OCI-LY1 (cell line): Measurements from ENCODE around the gene CARS2.
A peak's percentile ranks its signal among the peaks of the same experiment; 100 is the strongest.

Experiments
- H2AFZ ChIP-seq: fragments of 200-600 bp; sonication (generic), shearing (Covaris generic); 2 replicates; pipeline ENCODE4 v1.6.0; 2014; ENCODE audit warnings: antibody characterized with exemption, mild to moderate bottlenecking, low read length
- H3F3A ChIP-seq: fragments of 200-600 bp; sonication (generic), shearing (Covaris generic); 2 replicates; pipeline ENCODE4 v1.6.0; 2014; ENCODE audit warnings: mild to moderate bottlenecking, antibody characterized with exemption, low read length, moderate library complexity; ENCODE audit not compliant: insufficient read depth
- H3K27ac ChIP-seq: fragments of 200-600 bp; sonication (generic); 2 replicates; pipeline ENCODE4 v1.5.1; 2014; ENCODE audit warnings: low read length, mixed run types, mild to moderate bottlenecking, low read depth; ENCODE audit not compliant: poor library complexity, severe bottlenecking
- H3K27me3 ChIP-seq: fragments of 200-600 bp; sonication (generic); 2 replicates; pipeline ENCODE4 v1.6.0; 2014; ENCODE audit warnings: antibody characterized with exemption, mild to moderate bottlenecking, low read length, moderate library complexity; ENCODE audit not compliant: insufficient read depth
- H3K36me3 ChIP-seq: fragments of 200-600 bp; sonication (generic); 2 replicates; pipeline ENCODE4 v1.6.1; 2014; ENCODE audit warnings: mild to moderate bottlenecking, antibody characterized with exemption, low read length, moderate library complexity, mixed read lengths; ENCODE audit not compliant: insufficient read depth
- H3K4me1 ChIP-seq: fragments of 200-600 bp; sonication (generic); 2 replicates; pipeline ENCODE4 v1.5.1; 2014; ENCODE audit warnings: mild to moderate bottlenecking, low read length, moderate library complexity; ENCODE audit not compliant: insufficient read depth, severe bottlenecking
- H3K4me2 ChIP-seq: fragments of 200-600 bp; sonication (generic), shearing (Covaris generic); 2 replicates; pipeline ENCODE4 v1.6.1; 2014; ENCODE audit warnings: low read length
- H3K4me3 ChIP-seq: fragments of 200-600 bp; sonication (generic); 2 replicates; pipeline ENCODE4 v1.5.1; 2014; ENCODE audit warnings: low read length, low read depth, mild to moderate bottlenecking, mixed read lengths; ENCODE audit not compliant: poor library complexity, severe bottlenecking
- H3K79me2 ChIP-seq: fragments of 200-600 bp; shearing (Covaris generic); 2 replicates; pipeline ENCODE4 v1.6.1; 2016; ENCODE audit warnings: mixed run types, low read length, mixed read lengths; ENCODE audit not compliant: insufficient read depth
- H3K9ac ChIP-seq: fragments of 200-600 bp; sonication (generic), shearing (Covaris generic); 2 replicates; pipeline ENCODE4 v1.6.1; 2014; ENCODE audit warnings: mild to moderate bottlenecking, low read length, mixed read lengths
- H3K9me2 ChIP-seq: fragments of 200-600 bp; sonication (generic), shearing (Covaris generic); 2 replicates; pipeline ENCODE4 v1.6.1; 2014; ENCODE audit warnings: low read depth, mild to moderate bottlenecking, low read length, mixed read lengths
- H3K9me3 ChIP-seq: fragments of 200-600 bp; shearing (Covaris generic); 2 replicates; pipeline ENCODE4 v1.6.1; 2014; ENCODE audit warnings: low read length, mixed read lengths
- H4K20me1 ChIP-seq: fragments of 200-600 bp; sonication (generic), shearing (Covaris generic); 2 replicates; pipeline ENCODE4 v1.6.0; 2016; ENCODE audit warnings: mild to moderate bottlenecking, low read length; ENCODE audit not compliant: insufficient read depth
- CTCF ChIP-seq: fragments of 200-600 bp; sonication (generic), shearing (Covaris generic); IDR thresholded peaks from 2 replicates; pipeline ENCODE4 v1.5.1; 2017; ENCODE audit warnings: mild to moderate bottlenecking, antibody characterized with exemption, low read length, moderate library complexity, mixed read lengths
- EZH2 ChIP-seq: fragments of 200-600 bp; sonication (generic), shearing (Covaris generic); IDR thresholded peaks from 2 replicates; pipeline ENCODE4 v1.8.0; 2017; ENCODE audit warnings: borderline replicate concordance, mixed run types, mild to moderate bottlenecking, antibody characterized with exemption, low read length, moderate library complexity, mixed read lengths

The CARS2 gene

GRCh38 chr13:110638257-110638656, 67.7 kb downstream of the CARS2 start:
- H4K20me1 ChIP-seq = no peaks in the 10 kb centered on the region
- H3K36me3 ChIP-seq = peaks cover 85% of the 10 kb centered on the region
- H3K27ac ChIP-seq = peak overlapping the region; percentile 78
- H3K27me3 ChIP-seq = no peaks in the 10 kb centered on the region
- H3K9me3 ChIP-seq = no peaks in the 10 kb centered on the region
- H3K9me2 ChIP-seq = no peaks in the 10 kb centered on the region
- H3K79me2 ChIP-seq = no peaks in the 10 kb centered on the region
- no peak overlapping the region for H3K4me2 ChIP-seq
- H3K4me3 ChIP-seq = no peak overlapping the region
- no peak for TF ChIP-seq CTCF
- no peak overlapping the region for H2AFZ ChIP-seq
- H3K4me1 ChIP-seq = peaks cover 55% of the 10 kb centered on the region
- 0 out of 2 replicates have a peak, but pooled peaks cover 2% of the 10 kb centered on the region for H3F3A ChIP-seq
- no peak overlapping the region for H3K9ac ChIP-seq

GRCh38 chr13:110637747-110638146, 68.2 kb downstream of the CARS2 start:
- H3K9me3 ChIP-seq = no peaks in the 10 kb centered on the region
- peaks cover 50% of the 10 kb centered on the region for H3K4me1 ChIP-seq
- peak overlapping the region; percentile 78 for H3K27ac ChIP-seq
- no peak overlapping the region; the same call in 1 of the 2 replicates for H3K4me2 ChIP-seq
- no peaks in the 10 kb centered on the region for H3K9me2 ChIP-seq
- no peaks in the 10 kb centered on the region for H3K27me3 ChIP-seq
- H3K4me3 ChIP-seq = no peak overlapping the region
- no peaks in the 10 kb centered on the region for H3K79me2 ChIP-seq
- no peak overlapping the region for H2AFZ ChIP-seq
- peaks cover 83% of the 10 kb centered on the region for H3K36me3 ChIP-seq
- peak; percentile 18; the same call in 1 of the 2 replicates for TF ChIP-seq CTCF
- TF ChIP-seq EZH2 = no peak
- H4K20me1 ChIP-seq = no peaks in the 10 kb centered on the region
- 0 out of 2 replicates have a peak, but pooled peaks cover 2% of the 10 kb centered on the region for H3F3A ChIP-seq
- peak overlapping the region; percentile 9; the same call in 1 of the 2 replicates for H3K9ac ChIP-seq

GRCh38 chr13:110637275-110637674, 68.6 kb downstream of the CARS2 start:
- TF ChIP-seq EZH2 (no peak), CTCF (no peak)
- Histone ChIP-seq H3F3A (0 out of 2 replicates have a peak, but pooled peaks cover 2% of the 10 kb centered on the region), H3K9ac (peak overlapping the region; percentile 9; the same call in 1 of the 2 replicates), H3K27ac (peak overlapping the region; percentile 78), H3K36me3 (peaks cover 78% of the 10 kb centered on the region), H4K20me1 (no peaks in the 10 kb centered on the region), H3K79me2 (no peaks in the 10 kb centered on the region), H2AFZ (no peak overlapping the region), H3K9me2 (no peaks in the 10 kb centered on the region), H3K27me3 (no peaks in the 10 kb centered on the region), H3K4me1 (peaks cover 46% of the 10 kb centered on the region), H3K4me3 (no peak overlapping the region), H3K4me2 (peak overlapping the region; percentile 51; the same call in 1 of the 2 replicates), H3K9me3 (no peaks in the 10 kb centered on the region)
